ENCODE data around the gene SLC22A9. TPM values are rescaled to one million over a fixed set of nuclear protein-coding genes. Genes with fewer than 3 reads are reported as not detected.
"Not testable (repeated sequence)": the region's sequence is repeated elsewhere in the genome, so short reads cannot be mapped to it uniquely, and the experiment has no call there.

The SLC22A9 gene
- total RNA-seq (not detected in 2 replicates), polyA plus RNA-seq (not detected in 2 replicates), polyA minus RNA-seq (0.17 TPM in 1 of 2 replicates, not detected in the other)
- not detected for total RNA-seq (2013)

- Histone ChIP-seq H3K4me2 (replicated peaks; ENCODE audit: low read depth, low read length, poor library complexity, severe bottlenecking) (no peak within 1 kb of the TSS), H3K4me1 (ENCODE audit: control insufficient read depth in 2 of 2, insufficient read depth in 2 of 2, low read length in 2 of 2) (no peaks in the 10 kb centered on the region), H3K9ac (ENCODE audit: low read length) (no peak within 1 kb of the TSS), H3K36me3 (replicated peaks in 1 of 2; ENCODE audit: control extremely low read depth in 1 of 2, control insufficient read depth in 1 of 2, extremely low read depth in 1 of 2, insufficient read depth in 2 of 2, low read length in 1 of 2) (no peaks in the 10 kb centered on the region), H3K79me2 (ENCODE audit: control insufficient read depth, insufficient read depth, low read length) (no peaks in the 10 kb centered on the region), H4K20me1 (ENCODE audit: control insufficient read depth, insufficient read depth, low read length, poor library complexity, severe bottlenecking) (no peaks in the 10 kb centered on the region), H2AFZ (ENCODE audit: insufficient read depth, low read depth, low read length, poor library complexity, severe bottlenecking) (no peak within 1 kb of the TSS), H3K9me3 (ENCODE audit: control extremely low read depth in 1 of 3, control insufficient read depth in 2 of 3, insufficient read depth in 1 of 3, low read length in 2 of 3) (no peaks in the 10 kb centered on the region), H3K4me3 (ENCODE audit: control extremely low read depth in 1 of 5, extremely low read depth in 1 of 5, insufficient read depth in 1 of 5, low read depth in 2 of 5, low read length in 4 of 5) (no peak within 1 kb of the TSS), H3K27ac (ENCODE audit: low read length in 2 of 2) (no peak within 1 kb of the TSS), H3K27me3 (replicated peaks in 1 of 4; ENCODE audit: control extremely low read depth in 1 of 4, control insufficient read depth in 3 of 4, insufficient read depth in 4 of 4, low read length in 3 of 4) (peaks cover 0 to 9% (median 7%) of the 10 kb centered on the region in 4 experiments)
- no peak within 1 kb of the TSS for H3K4me3 Mint-ChIP-seq
- intact Hi-C loops (cut with micrococcal nuclease) = no loop called here
- POLR2A ChIA-PET = no interaction called here
- 80% methylated on average over 8 of the region's 10 CpGs for WGBS (ENCODE audit: insufficient coverage)
- peaks cover 47% of the 10 kb centered on the region for H3K27me3 Mint-ChIP-seq
- no peak within 1 kb of the TSS for H3K27ac Mint-ChIP-seq
- DNase-seq (no peak), ATAC-seq (ENCODE audit: low read depth) (no peak)
- TF ChIP-seq CTCF (IDR thresholded peaks at IDR 0.05) = no peak
- TF ChIP-seq EZH2 (IDR thresholded peaks at IDR 0.05; ENCODE audit: borderline replicate concordance, insufficient read depth, low read depth, low read length, poor library complexity, severe bottlenecking) = no peak
- H3K9me3 Mint-ChIP-seq (ENCODE audit: insufficient read depth) = peaks cover 2% of the 10 kb centered on the region
- CTCF ChIA-PET = no interaction called here
- no peaks in the 10 kb centered on the region for H3K4me1 Mint-ChIP-seq
These were observed at the start of gene SLC22A9 for GRCh38 chr11:63369165-63369970. TSS of gene SLC22A9 (plus strand) at chr11:63369785. CDS start at chr11:63370057, 272 bp downstream.

GRCh38 chr11:63321723-63322122 lies 47.9 kb upstream of the SLC22A9 start:
- Histone ChIP-seq H3K4me2 (replicated peaks; ENCODE audit: low read depth, low read length, poor library complexity, severe bottlenecking) (no peak overlapping the region), H3K9me3 (ENCODE audit: control extremely low read depth in 1 of 3, control insufficient read depth in 2 of 3, insufficient read depth in 1 of 3, low read length in 2 of 3) (peaks cover 0 to 2% (median 0%) of the 10 kb centered on the region in 3 donors), H3K9ac (ENCODE audit: low read length) (no peak overlapping the region), H3K36me3 (replicated peaks in 1 of 2; ENCODE audit: control extremely low read depth in 1 of 2, control insufficient read depth in 1 of 2, extremely low read depth in 1 of 2, insufficient read depth in 2 of 2, low read length in 1 of 2) (no peaks in the 10 kb centered on the region), H2AFZ (ENCODE audit: insufficient read depth, low read depth, low read length, poor library complexity, severe bottlenecking) (no peak overlapping the region), H3K4me1 (ENCODE audit: control insufficient read depth in 2 of 2, insufficient read depth in 2 of 2, low read length in 2 of 2) (no peaks in the 10 kb centered on the region), H3K27ac (ENCODE audit: low read length in 2 of 2) (no peak overlapping the region), H4K20me1 (ENCODE audit: control insufficient read depth, insufficient read depth, low read length, poor library complexity, severe bottlenecking) (no peaks in the 10 kb centered on the region), H3K79me2 (ENCODE audit: control insufficient read depth, insufficient read depth, low read length) (no peaks in the 10 kb centered on the region), H3K4me3 (ENCODE audit: control extremely low read depth in 1 of 5, extremely low read depth in 1 of 5, insufficient read depth in 1 of 5, low read depth in 2 of 5, low read length in 4 of 5) (no peak overlapping the region), H3K27me3 (replicated peaks in 1 of 4; ENCODE audit: control extremely low read depth in 1 of 4, control insufficient read depth in 3 of 4, insufficient read depth in 4 of 4, low read length in 3 of 4) (no peaks in the 10 kb centered on the region)
- CTCF ChIA-PET = no interaction called here
- peaks cover 16% of the 10 kb centered on the region for H3K27me3 Mint-ChIP-seq
- intact Hi-C loops (cut with micrococcal nuclease) = no loop called here
- H3K27ac Mint-ChIP-seq = no peak overlapping the region
- H3K4me1 Mint-ChIP-seq = no peaks in the 10 kb centered on the region
- POLR2A ChIA-PET = no interaction called here
- no peak for ATAC-seq (ENCODE audit: low read depth)
- no peak for TF ChIP-seq CTCF (IDR thresholded peaks at IDR 0.05)
- no peak for TF ChIP-seq EZH2 (IDR thresholded peaks at IDR 0.05; ENCODE audit: borderline replicate concordance, insufficient read depth, low read depth, low read length, poor library complexity, severe bottlenecking)
- no peak for DNase-seq
- no peak overlapping the region for H3K4me3 Mint-ChIP-seq
- H3K9me3 Mint-ChIP-seq (ENCODE audit: insufficient read depth) = peaks cover 15% of the 10 kb centered on the region

GRCh38 chr11:63335089-63335488 lies 34.5 kb upstream of the SLC22A9 start:
- H3K4me3 ChIP-seq (ENCODE audit: control extremely low read depth in 1 of 5, extremely low read depth in 1 of 5, insufficient read depth in 1 of 5, low read depth in 2 of 5, low read length in 4 of 5); H3K27ac ChIP-seq (ENCODE audit: low read length in 2 of 2); H3K9me3 ChIP-seq (ENCODE audit: control extremely low read depth in 1 of 3, control insufficient read depth in 2 of 3, insufficient read depth in 1 of 3, low read length in 2 of 3); H3K27me3 ChIP-seq (replicated peaks in 1 of 4; ENCODE audit: control extremely low read depth in 1 of 4, control insufficient read depth in 3 of 4, insufficient read depth in 4 of 4, low read length in 3 of 4); H3K4me2 ChIP-seq (replicated peaks; ENCODE audit: low read depth, low read length, poor library complexity, severe bottlenecking); H2AFZ ChIP-seq (ENCODE audit: insufficient read depth, low read depth, low read length, poor library complexity, severe bottlenecking); DNase-seq; H3K9me3 Mint-ChIP-seq (ENCODE audit: insufficient read depth); H3K36me3 ChIP-seq (replicated peaks in 1 of 2; ENCODE audit: control extremely low read depth in 1 of 2, control insufficient read depth in 1 of 2, extremely low read depth in 1 of 2, insufficient read depth in 2 of 2, low read length in 1 of 2); intact Hi-C loops (cut with micrococcal nuclease); ATAC-seq (ENCODE audit: low read depth); H3K79me2 ChIP-seq (ENCODE audit: control insufficient read depth, insufficient read depth, low read length); H3K4me1 ChIP-seq (ENCODE audit: control insufficient read depth in 2 of 2, insufficient read depth in 2 of 2, low read length in 2 of 2); H3K4me1 Mint-ChIP-seq; POLR2A ChIA-PET; H3K27ac Mint-ChIP-seq; H3K9ac ChIP-seq (ENCODE audit: low read length); CTCF ChIA-PET; H3K4me3 Mint-ChIP-seq; H4K20me1 ChIP-seq (ENCODE audit: control insufficient read depth, insufficient read depth, low read length, poor library complexity, severe bottlenecking): not testable (repeated sequence)
- peaks cover 41% of the 10 kb centered on the region for H3K27me3 Mint-ChIP-seq
- no CpG with 5 or more reads among the region's 3 CpGs for WGBS (ENCODE audit: insufficient coverage)
